Non-pigmented ciliary epithelial cell (primary cell): ENCODE measurements around the gene PDE4D.

Experiments
- DNase-seq: peaks from one replicate; pipeline ENCODE4 v3.0.0-alpha.2; 2010; ENCODE audit warnings: low read depth

The PDE4D gene

GRCh38 chr5:58927181-58927580 lies 966.3 kb downstream of the PDE4D start:
- DNase-seq = no peak

- no peak for DNase-seq
Observed at GRCh38 chr5:58926541-58926935, 967.0 kb downstream of the PDE4D start.

GRCh38 chr5:58925627-58926540 lies 967.6 kb downstream of the PDE4D start:
- DNase-seq = no peak

GRCh38 chr5:58924306-58924705 lies 969.2 kb downstream of the PDE4D start:
- DNase-seq = no peak

- no peak for DNase-seq
Observed at GRCh38 chr5:58923355-58923754, 970.2 kb downstream of the PDE4D start.

- DNase-seq = no peak
Observed at GRCh38 chr5:58922461-58923171, 970.9 kb downstream of the PDE4D start.

GRCh38 chr5:58921159-58921558 lies 972.4 kb downstream of the PDE4D start:
- DNase-seq = no peak

- no peak for DNase-seq
Observed at GRCh38 chr5:58919833-58920232, 973.7 kb downstream of the PDE4D start.
